Measurements from ENCODE around the gene DPP4.

GRCh38 chr2:162053808-162054155 lies 20.2 kb downstream of the DPP4 start:
- TF ChIP-seq EZH2 (IDR thresholded peaks at IDR 0.05; ENCODE audit: borderline replicate concordance) (no peak), EZH2phosphoT487 (IDR thresholded peaks at IDR 0.05; ENCODE audit: low read depth, severe bottlenecking, unreplicated experiment) (no peak)
